H1 (cell line): ENCODE measurements around the gene OR2A2. TPM values are rescaled to one million over a fixed set of nuclear protein-coding genes. Genes with fewer than 3 reads are reported as not detected.

Experiments
- CHD7 ChIP-seq: fragments of 300-600 bp; sonication (generic); IDR thresholded peaks from 2 replicates; pipeline ENCODE4 v1.7.1; 2012; ENCODE audit warnings: low read length, moderate library complexity, mild to moderate bottlenecking, inconsistent platforms; ENCODE audit not compliant: insufficient replicate concordance
- CTBP2 ChIP-seq: IDR thresholded peaks from 2 replicates; pipeline ENCODE4 v1.7.0; 2011; ENCODE audit warnings: borderline replicate concordance, mild to moderate bottlenecking, moderate library complexity, mixed read lengths, low read length; ENCODE audit not compliant: insufficient read depth, insufficient read length
- HDAC2 ChIP-seq, 2 experiments: fragments of 300-600 bp in 1 of 2; sonication (generic) in 1 of 2; IDR thresholded peaks; 2 replicates each; pipeline ENCODE4 v1.6.1; 2011 to 2012; ENCODE audit warnings: low read depth in 2 of 2, low read length in 2 of 2, mild to moderate bottlenecking in 2 of 2, moderate library complexity in 2 of 2, borderline replicate concordance in 1 of 2, inconsistent platforms in 1 of 2
- JUN ChIP-seq: IDR thresholded peaks from 2 replicates; pipeline ENCODE4 v1.6.1; 2011; ENCODE audit warnings: low read depth, mild to moderate bottlenecking, improper control_type of control experiment, low read length
- POLR2A ChIP-seq, 2 experiments: IDR thresholded peaks; 1 replicate in 1 of 2; 2 replicates in 1 of 2; pipeline ENCODE4 v1.6.1; 2011; ENCODE audit warnings: low read depth in 2 of 2, low read length in 2 of 2, mild to moderate bottlenecking in 2 of 2; ENCODE audit errors: control extremely low read depth in 1 of 2
- SIX5 ChIP-seq: IDR thresholded peaks from 2 replicates; pipeline ENCODE4 v1.6.1; 2011; ENCODE audit warnings: mild to moderate bottlenecking, low read depth, low read length
- TCF12 ChIP-seq: IDR thresholded peaks from 2 replicates; pipeline ENCODE4 v1.6.1; 2011; ENCODE audit warnings: low read depth, mild to moderate bottlenecking, low read length
- polyA plus RNA-seq, 7 experiments: library from polyadenylated mRNA; depleted of rRNA in 3 of 7; stranded (reverse) in 5 of 7; unstranded in 2 of 7; fragments of >200 nt in 5 of 7; fragments of 200-250 nt in 2 of 7; gene quantifications; 1 replicate in 5 of 7; 2 replicates in 1 of 7; 4 replicates in 1 of 7; pipeline versions ENCODE4 v1.2.1 to v1.2.3, GENCODE V29; 2011 to 2013; ENCODE audit warnings: missing spikeins in 2 of 7, mixed read lengths in 2 of 7
- total RNA-seq: library from RNA; stranded (reverse); fragmentation: NEBNext Ultra II Directional; extraction: Animal tissue kit (Norgen Biotek cat#: 25700); gene quantifications from 2 replicates; pipeline ENCODE4 v1.2.1, GENCODE V29; 2021

The OR2A2 gene
- total and polyA plus RNA-seq, 2 of the 8 experiments (the other 6 are each of a cell fraction or from before 2014, with no cell fraction given), result not detected

GRCh38 chr7:144102041-144102440 lies 7.3 kb upstream of the OR2A2 start (continued):
- TF ChIP-seq CHD7, result no peak
- no peak for TF ChIP-seq HDAC2 (IDR thresholded peaks at IDR 0.05; ENCODE audit: borderline replicate concordance in 1 of 2, low read depth in 2 of 2, low read length in 2 of 2)
- no peak for TF ChIP-seq JUN
- no peak for TF ChIP-seq POLR2A (IDR thresholded peaks at IDR 0.05; ENCODE audit: control extremely low read depth in 1 of 2, low read depth in 2 of 2, low read length in 2 of 2)
- TF ChIP-seq CTBP2, result no peak
- TF ChIP-seq TCF12, result no peak
- TF ChIP-seq SIX5, result no peak
- TF ChIP-seq, all 59 proteins: peak for 0
